Measurements from ENCODE around the gene TAP2.

DNA sequence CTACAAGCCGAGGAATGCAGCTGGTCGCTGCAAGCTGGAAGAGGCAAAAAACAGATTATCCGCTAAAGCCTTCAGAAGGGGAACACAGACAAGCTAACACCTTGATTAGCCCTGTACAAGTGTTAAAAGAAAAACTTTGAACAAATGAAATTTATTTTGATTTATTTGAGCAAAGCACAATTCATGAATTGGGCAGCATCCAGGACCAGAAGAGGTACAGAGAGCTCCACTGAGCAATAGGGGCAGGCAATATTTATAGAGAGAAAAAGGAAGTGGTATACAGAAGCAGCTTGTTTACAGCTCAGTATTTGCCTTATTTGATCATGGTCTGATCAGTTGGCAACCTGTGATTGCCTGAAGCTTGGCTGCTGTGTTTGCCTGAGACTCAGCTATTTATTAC lies 39.4 kb downstream of the TAP2 start:
- TF ChIP-seq, protein P1, sequence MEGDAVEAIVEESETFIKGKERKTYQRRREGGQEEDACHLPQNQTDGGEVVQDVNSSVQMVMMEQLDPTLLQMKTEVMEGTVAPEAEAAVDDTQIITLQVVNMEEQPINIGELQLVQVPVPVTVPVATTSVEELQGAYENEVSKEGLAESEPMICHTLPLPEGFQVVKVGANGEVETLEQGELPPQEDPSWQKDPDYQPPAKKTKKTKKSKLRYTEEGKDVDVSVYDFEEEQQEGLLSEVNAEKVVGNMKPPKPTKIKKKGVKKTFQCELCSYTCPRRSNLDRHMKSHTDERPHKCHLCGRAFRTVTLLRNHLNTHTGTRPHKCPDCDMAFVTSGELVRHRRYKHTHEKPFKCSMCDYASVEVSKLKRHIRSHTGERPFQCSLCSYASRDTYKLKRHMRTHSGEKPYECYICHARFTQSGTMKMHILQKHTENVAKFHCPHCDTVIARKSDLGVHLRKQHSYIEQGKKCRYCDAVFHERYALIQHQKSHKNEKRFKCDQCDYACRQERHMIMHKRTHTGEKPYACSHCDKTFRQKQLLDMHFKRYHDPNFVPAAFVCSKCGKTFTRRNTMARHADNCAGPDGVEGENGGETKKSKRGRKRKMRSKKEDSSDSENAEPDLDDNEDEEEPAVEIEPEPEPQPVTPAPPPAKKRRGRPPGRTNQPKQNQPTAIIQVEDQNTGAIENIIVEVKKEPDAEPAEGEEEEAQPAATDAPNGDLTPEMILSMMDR (conservative IDR thresholded peaks at IDR 0.05; ENCODE audit: low read depth in 2 of 2), result no peak
- TF ChIP-seq EZH2 (IDR thresholded peaks at IDR 0.05; ENCODE audit: low read depth, unreplicated experiment) (no peak), JUNB (IDR thresholded peaks at IDR 0.05; ENCODE audit: unreplicated experiment) (no peak), EZH2phosphoT487 (IDR thresholded peaks at IDR 0.05; ENCODE audit: unreplicated experiment) (no peak), POLR2AphosphoS5 (IDR thresholded peaks at IDR 0.05; ENCODE audit: low read depth) (no peak), CREB1 (CRISPR knock-in tag; IDR thresholded peaks at IDR 0.05; ENCODE audit: low read depth) (no peak), ZNF114 (CRISPR knock-in tag; IDR thresholded peaks at IDR 0.05) (no peak), STAT1 (IDR thresholded peaks at IDR 0.05; ENCODE audit: unreplicated experiment) (no peak)
- TF ChIP-seq, protein P2, sequence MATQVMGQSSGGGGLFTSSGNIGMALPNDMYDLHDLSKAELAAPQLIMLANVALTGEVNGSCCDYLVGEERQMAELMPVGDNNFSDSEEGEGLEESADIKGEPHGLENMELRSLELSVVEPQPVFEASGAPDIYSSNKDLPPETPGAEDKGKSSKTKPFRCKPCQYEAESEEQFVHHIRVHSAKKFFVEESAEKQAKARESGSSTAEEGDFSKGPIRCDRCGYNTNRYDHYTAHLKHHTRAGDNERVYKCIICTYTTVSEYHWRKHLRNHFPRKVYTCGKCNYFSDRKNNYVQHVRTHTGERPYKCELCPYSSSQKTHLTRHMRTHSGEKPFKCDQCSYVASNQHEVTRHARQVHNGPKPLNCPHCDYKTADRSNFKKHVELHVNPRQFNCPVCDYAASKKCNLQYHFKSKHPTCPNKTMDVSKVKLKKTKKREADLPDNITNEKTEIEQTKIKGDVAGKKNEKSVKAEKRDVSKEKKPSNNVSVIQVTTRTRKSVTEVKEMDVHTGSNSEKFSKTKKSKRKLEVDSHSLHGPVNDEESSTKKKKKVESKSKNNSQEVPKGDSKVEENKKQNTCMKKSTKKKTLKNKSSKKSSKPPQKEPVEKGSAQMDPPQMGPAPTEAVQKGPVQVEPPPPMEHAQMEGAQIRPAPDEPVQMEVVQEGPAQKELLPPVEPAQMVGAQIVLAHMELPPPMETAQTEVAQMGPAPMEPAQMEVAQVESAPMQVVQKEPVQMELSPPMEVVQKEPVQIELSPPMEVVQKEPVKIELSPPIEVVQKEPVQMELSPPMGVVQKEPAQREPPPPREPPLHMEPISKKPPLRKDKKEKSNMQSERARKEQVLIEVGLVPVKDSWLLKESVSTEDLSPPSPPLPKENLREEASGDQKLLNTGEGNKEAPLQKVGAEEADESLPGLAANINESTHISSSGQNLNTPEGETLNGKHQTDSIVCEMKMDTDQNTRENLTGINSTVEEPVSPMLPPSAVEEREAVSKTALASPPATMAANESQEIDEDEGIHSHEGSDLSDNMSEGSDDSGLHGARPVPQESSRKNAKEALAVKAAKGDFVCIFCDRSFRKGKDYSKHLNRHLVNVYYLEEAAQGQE (IDR thresholded peaks at IDR 0.05; ENCODE audit: unreplicated experiment), result no peak
- TF ChIP-seq, protein P3, sequence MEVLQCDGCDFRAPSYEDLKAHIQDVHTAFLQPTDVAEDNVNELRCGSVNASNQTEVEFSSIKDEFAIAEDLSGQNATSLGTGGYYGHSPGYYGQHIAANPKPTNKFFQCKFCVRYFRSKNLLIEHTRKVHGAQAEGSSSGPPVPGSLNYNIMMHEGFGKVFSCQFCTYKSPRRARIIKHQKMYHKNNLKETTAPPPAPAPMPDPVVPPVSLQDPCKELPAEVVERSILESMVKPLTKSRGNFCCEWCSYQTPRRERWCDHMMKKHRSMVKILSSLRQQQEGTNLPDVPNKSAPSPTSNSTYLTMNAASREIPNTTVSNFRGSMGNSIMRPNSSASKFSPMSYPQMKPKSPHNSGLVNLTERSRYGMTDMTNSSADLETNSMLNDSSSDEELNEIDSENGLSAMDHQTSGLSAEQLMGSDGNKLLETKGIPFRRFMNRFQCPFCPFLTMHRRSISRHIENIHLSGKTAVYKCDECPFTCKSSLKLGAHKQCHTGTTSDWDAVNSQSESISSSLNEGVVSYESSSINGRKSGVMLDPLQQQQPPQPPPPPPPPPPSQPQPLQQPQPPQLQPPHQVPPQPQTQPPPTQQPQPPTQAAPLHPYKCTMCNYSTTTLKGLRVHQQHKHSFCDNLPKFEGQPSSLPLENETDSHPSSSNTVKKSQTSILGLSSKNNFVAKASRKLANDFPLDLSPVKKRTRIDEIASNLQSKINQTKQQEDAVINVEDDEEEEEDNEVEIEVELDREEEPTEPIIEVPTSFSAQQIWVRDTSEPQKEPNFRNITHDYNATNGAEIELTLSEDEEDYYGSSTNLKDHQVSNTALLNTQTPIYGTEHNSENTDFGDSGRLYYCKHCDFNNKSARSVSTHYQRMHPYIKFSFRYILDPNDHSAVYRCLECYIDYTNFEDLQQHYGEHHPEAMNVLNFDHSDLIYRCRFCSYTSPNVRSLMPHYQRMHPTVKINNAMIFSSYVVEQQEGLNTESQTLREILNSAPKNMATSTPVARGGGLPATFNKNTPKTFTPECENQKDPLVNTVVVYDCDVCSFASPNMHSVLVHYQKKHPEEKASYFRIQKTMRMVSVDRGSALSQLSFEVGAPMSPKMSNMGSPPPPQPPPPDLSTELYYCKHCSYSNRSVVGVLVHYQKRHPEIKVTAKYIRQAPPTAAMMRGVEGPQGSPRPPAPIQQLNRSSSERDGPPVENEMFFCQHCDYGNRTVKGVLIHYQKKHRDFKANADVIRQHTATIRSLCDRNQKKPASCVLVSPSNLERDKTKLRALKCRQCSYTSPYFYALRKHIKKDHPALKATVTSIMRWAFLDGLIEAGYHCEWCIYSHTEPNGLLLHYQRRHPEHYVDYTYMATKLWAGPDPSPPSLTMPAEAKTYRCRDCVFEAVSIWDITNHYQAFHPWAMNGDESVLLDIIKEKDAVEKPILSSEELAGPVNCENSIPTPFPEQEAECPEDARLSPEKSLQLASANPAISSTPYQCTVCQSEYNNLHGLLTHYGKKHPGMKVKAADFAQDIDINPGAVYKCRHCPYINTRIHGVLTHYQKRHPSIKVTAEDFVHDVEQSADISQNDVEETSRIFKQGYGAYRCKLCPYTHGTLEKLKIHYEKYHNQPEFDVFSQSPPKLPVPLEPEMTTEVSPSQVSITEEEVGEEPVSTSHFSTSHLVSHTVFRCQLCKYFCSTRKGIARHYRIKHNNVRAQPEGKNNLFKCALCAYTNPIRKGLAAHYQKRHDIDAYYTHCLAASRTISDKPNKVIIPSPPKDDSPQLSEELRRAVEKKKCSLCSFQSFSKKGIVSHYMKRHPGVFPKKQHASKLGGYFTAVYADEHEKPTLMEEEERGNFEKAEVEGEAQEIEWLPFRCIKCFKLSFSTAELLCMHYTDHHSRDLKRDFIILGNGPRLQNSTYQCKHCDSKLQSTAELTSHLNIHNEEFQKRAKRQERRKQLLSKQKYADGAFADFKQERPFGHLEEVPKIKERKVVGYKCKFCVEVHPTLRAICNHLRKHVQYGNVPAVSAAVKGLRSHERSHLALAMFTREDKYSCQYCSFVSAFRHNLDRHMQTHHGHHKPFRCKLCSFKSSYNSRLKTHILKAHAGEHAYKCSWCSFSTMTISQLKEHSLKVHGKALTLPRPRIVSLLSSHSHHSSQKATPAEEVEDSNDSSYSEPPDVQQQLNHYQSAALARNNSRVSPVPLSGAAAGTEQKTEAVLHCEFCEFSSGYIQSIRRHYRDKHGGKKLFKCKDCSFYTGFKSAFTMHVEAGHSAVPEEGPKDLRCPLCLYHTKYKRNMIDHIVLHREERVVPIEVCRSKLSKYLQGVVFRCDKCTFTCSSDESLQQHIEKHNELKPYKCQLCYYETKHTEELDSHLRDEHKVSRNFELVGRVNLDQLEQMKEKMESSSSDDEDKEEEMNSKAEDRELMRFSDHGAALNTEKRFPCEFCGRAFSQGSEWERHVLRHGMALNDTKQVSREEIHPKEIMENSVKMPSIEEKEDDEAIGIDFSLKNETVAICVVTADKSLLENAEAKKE (CRISPR knock-in tag; IDR thresholded peaks at IDR 0.05), result no peak

Measured in GM23338 (cell line).